Caco-2 (cell line): Measurements from ENCODE around the gene FBP2. TPM values are rescaled to one million over a fixed set of nuclear protein-coding genes. Genes with fewer than 3 reads are reported as not detected.

Source experiments
- BruUV-seq: library from RNA; stranded (reverse); fragments of 400-500 nt; replicated peaks from 2 replicates; lab custom pipeline; 2021; lab: Mats Ljungman, UMichigan
- CTCF ChIA-PET: fragments of 300-600 bp; sonication (Branson Sonifier 250); formaldehyde crosslinking; loops from one replicate; lab custom pipeline; 2022; ENCODE audit warnings: antibody characterized with exemption; lab: Charles Lee
- POLR2A ChIA-PET: fragments of 300-600 bp; sonication (Branson Sonifier 250); formaldehyde crosslinking; loops from one replicate; lab custom pipeline; 2022; ENCODE audit warnings: antibody characterized with exemption; lab: Charles Lee
- DNase-seq, 2 experiments: peaks; one replicate each; pipeline versions ENCODE4 v3.0.0 to v3.0.0-alpha.2; 2020 to 2022
- H3K27me3 ChIP-seq: replicated peaks from 2 replicates; pipeline ENCODE4 v1.6.0; 2011; ENCODE audit warnings: low read length; ENCODE audit not compliant: control insufficient read depth, insufficient read depth
- H3K36me3 ChIP-seq: 2 replicates; pipeline ENCODE4 v1.5.1; 2011; ENCODE audit warnings: low read length; ENCODE audit not compliant: control insufficient read depth, insufficient read depth
- H3K4me1 ChIP-seq: fragments of 250-450 bp; sonication (Bioruptor Pico); 2 replicates; pipeline ENCODE4 v1.5.1; 2020; ENCODE audit warnings: mild to moderate bottlenecking
- H3K4me3 ChIP-seq: 2 replicates; pipeline ENCODE4 v1.5.1; 2011; ENCODE audit warnings: low read depth, mild to moderate bottlenecking, control low read depth, low read length
- H3K9me3 ChIP-seq: fragments of 250-450 bp; sonication (Bioruptor Pico); 2 replicates; pipeline ENCODE4 v1.5.1; 2020; ENCODE audit warnings: mild to moderate bottlenecking, moderate library complexity
- H3K27ac Mint-ChIP-seq: one replicate; pipeline ENCODE4 v1.8.0; 2022; ENCODE audit warnings: mixed read lengths; ENCODE audit not compliant: unreplicated experiment
- H3K27me3 Mint-ChIP-seq: one replicate; pipeline ENCODE4 v1.8.0; 2022; ENCODE audit warnings: mixed read lengths; ENCODE audit not compliant: insufficient read depth, unreplicated experiment
- H3K36me3 Mint-ChIP-seq: one replicate; pipeline ENCODE4 v1.8.0; 2022; ENCODE audit warnings: mild to moderate bottlenecking, mixed read lengths; ENCODE audit not compliant: insufficient read depth, unreplicated experiment
- H3K4me1 Mint-ChIP-seq: one replicate; pipeline ENCODE4 v1.8.0; 2022; ENCODE audit warnings: low read depth, mixed read lengths; ENCODE audit not compliant: unreplicated experiment
- H3K4me3 Mint-ChIP-seq: one replicate; pipeline ENCODE4 v1.8.0; 2022; ENCODE audit warnings: mild to moderate bottlenecking, moderate library complexity, mixed read lengths; ENCODE audit not compliant: unreplicated experiment
- H3K9me3 Mint-ChIP-seq: one replicate; pipeline ENCODE4 v1.8.0; 2022; ENCODE audit warnings: mixed read lengths; ENCODE audit not compliant: unreplicated experiment
- intact Hi-C: fragments of 100-400 bp; cut with micrococcal nuclease; formaldehyde crosslinking; loops from one replicate; pipeline ENCODE4 v1.10.0; 2022; ENCODE audit not compliant: unreplicated experiment
- total RNA-seq: library from RNA; stranded (reverse); gene quantifications from 2 replicates; pipeline ENCODE4 v1.2.3, GENCODE V29; 2022
- TF ChIP-seq, protein P1 (sequence below), 2 experiments: fragments of 200-600 bp in 1 of 2; IDR thresholded peaks; 1 replicate in 1 of 2; 2 replicates in 1 of 2; pipeline versions ENCODE4 v1.5.1 to v1.8.0; 2011 to 2022; ENCODE audit warnings: antibody characterized with exemption in 1 of 2, control low read depth in 1 of 2, inconsistent platforms in 1 of 2, low read depth in 1 of 2, low read length in 1 of 2, mild to moderate bottlenecking in 1 of 2, moderate library complexity in 1 of 2; ENCODE audit not compliant: insufficient read depth in 1 of 2, severe bottlenecking in 1 of 2, unreplicated experiment in 1 of 2

FBP2 gene
- total RNA-seq, 1 experiment from 2014 or later, result not detected

DNA sequence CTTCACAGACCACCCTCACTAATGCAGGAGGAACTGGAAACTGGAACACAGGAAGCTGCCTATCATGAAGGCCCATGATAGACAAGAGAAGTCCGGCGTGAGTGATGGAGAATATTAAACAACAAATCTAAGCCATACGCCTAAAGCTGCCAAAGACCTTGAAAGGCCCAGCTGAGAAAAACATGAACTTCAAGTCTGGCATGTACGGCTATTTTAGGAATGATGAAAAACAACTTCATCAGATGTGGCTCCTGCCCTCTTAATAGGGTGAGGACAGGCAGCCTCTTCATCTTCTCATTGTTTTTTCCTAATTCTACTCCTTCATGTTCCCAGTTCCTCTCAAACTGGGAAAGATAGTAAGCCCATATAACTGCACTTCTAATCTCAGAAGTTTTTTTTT is 25.4 kb upstream of the FBP2 start:
- Histone ChIP-seq H3K4me1 (no peaks in the 10 kb centered on the region; the same call in 1 of the 2 replicates), H3K36me3 (no peaks in the 10 kb centered on the region), H3K4me3 (no peak overlapping the region), H3K27me3 (no peaks in the 10 kb centered on the region), H3K9me3 (no peaks in the 10 kb centered on the region)
- DNase-seq, result no peak
- Mint-ChIP-seq H3K27ac (no peak overlapping the region), H3K4me1 (no peaks in the 10 kb centered on the region), H3K36me3 (no peaks in the 10 kb centered on the region), H3K9me3 (no peaks in the 10 kb centered on the region), H3K27me3 (no peaks in the 10 kb centered on the region), H3K4me3 (no peak overlapping the region)
- TF ChIP-seq, protein P1, sequence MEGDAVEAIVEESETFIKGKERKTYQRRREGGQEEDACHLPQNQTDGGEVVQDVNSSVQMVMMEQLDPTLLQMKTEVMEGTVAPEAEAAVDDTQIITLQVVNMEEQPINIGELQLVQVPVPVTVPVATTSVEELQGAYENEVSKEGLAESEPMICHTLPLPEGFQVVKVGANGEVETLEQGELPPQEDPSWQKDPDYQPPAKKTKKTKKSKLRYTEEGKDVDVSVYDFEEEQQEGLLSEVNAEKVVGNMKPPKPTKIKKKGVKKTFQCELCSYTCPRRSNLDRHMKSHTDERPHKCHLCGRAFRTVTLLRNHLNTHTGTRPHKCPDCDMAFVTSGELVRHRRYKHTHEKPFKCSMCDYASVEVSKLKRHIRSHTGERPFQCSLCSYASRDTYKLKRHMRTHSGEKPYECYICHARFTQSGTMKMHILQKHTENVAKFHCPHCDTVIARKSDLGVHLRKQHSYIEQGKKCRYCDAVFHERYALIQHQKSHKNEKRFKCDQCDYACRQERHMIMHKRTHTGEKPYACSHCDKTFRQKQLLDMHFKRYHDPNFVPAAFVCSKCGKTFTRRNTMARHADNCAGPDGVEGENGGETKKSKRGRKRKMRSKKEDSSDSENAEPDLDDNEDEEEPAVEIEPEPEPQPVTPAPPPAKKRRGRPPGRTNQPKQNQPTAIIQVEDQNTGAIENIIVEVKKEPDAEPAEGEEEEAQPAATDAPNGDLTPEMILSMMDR (IDR thresholded peaks at IDR 0.05; ENCODE audit: insufficient read depth in 1 of 2, low read depth in 1 of 2, low read length in 1 of 2, severe bottlenecking in 1 of 2, unreplicated experiment in 1 of 2), result no peak
- ChIA-PET CTCF (no interaction called here), POLR2A (interaction anchor here (0.7 kb wide), 1 partner anchor 26 kb away, joined by 4 read pairs; no protein-coding TSS in a partner anchor)
- intact Hi-C loops, result no loop called here
- no TSS peak for BruUV-seq

DNA sequence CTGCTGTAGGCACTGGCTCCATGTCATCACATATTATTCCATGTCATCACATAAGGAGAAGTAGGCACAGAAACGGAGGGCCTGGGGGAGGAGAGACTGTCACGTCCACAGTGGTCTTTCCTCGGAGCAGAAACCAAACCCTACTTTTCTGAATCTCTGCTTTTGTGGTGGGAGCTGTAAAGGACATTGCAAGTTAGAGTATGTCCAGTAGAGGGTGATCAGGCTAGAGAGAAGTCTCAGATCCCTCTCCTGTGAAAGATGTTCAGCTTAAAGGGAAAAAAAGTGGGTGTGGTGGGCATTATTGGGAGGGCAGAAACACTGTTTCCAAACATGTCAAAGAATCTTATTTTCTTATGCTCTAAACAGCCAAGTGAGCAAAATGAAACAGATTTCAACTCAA is 19.4 kb upstream of the FBP2 start:
- no TSS peak for BruUV-seq
- POLR2A ChIA-PET, result no interaction called here
- H3K4me1 ChIP-seq, result peaks cover 10% of the 10 kb centered on the region
- no peaks in the 10 kb centered on the region for H3K9me3 ChIP-seq
- intact Hi-C loops, result no loop called here
- no peak overlapping the region for H3K4me3 Mint-ChIP-seq
- CTCF ChIA-PET, result no interaction called here
- H3K27ac Mint-ChIP-seq, result no peak overlapping the region
- no peaks in the 10 kb centered on the region for H3K36me3 Mint-ChIP-seq
- H3K9me3 Mint-ChIP-seq, result no peaks in the 10 kb centered on the region
- H3K27me3 Mint-ChIP-seq, result no peaks in the 10 kb centered on the region
- H3K4me3 ChIP-seq, result no peak overlapping the region
- no peaks in the 10 kb centered on the region for H3K4me1 Mint-ChIP-seq
- no peaks in the 10 kb centered on the region for H3K36me3 ChIP-seq
- TF ChIP-seq, protein P1 (IDR thresholded peaks at IDR 0.05; ENCODE audit: insufficient read depth in 1 of 2, low read depth in 1 of 2, low read length in 1 of 2, severe bottlenecking in 1 of 2, unreplicated experiment in 1 of 2), result no peak
- DNase-seq, result no peak
- H3K27me3 ChIP-seq, result no peaks in the 10 kb centered on the region

- no TSS peak for BruUV-seq
Measured at GRCh38 chr9:94612071-94612470, 18.4 kb upstream of the FBP2 start.

More at GRCh38 chr9:94612071-94612470, 18.4 kb upstream of the FBP2 start:
- TF ChIP-seq, protein P1 (IDR thresholded peaks at IDR 0.05; ENCODE audit: insufficient read depth in 1 of 2, low read depth in 1 of 2, low read length in 1 of 2, severe bottlenecking in 1 of 2, unreplicated experiment in 1 of 2), result no peak
- Mint-ChIP-seq H3K27me3 (no peaks in the 10 kb centered on the region), H3K27ac (no peak overlapping the region), H3K9me3 (no peaks in the 10 kb centered on the region), H3K4me1 (peaks cover 6% of the 10 kb centered on the region), H3K4me3 (no peak overlapping the region), H3K36me3 (no peaks in the 10 kb centered on the region)
- intact Hi-C loops, result no loop called here
- no peak for DNase-seq
- POLR2A ChIA-PET, result no interaction called here
- H3K36me3 ChIP-seq, result no peaks in the 10 kb centered on the region
- CTCF ChIA-PET, result no interaction called here
- H3K4me1 ChIP-seq, result peaks cover 14% of the 10 kb centered on the region
- no peaks in the 10 kb centered on the region for H3K9me3 ChIP-seq
- H3K4me3 ChIP-seq, result no peak overlapping the region
- no peaks in the 10 kb centered on the region for H3K27me3 ChIP-seq
